Measurements from ENCODE around the gene NUDT15. TPM values are rescaled to one million over a fixed set of nuclear protein-coding genes. Genes with fewer than 3 reads are reported as not detected.
A peak's percentile ranks its signal among the peaks of the same experiment; 100 is the strongest.

The NUDT15 gene
- 10 to 100 TPM in 1 of 5 donors, 1 to 10 TPM in 4; 4.9 to 10.4 (median 5.6) TPM for total RNA-seq
- 7.4 TPM for total RNA-seq (2013)
- total RNA-seq = 7.1 to 47.2 (median 18.9) reads per million in 29 experiments

- WGBS (ENCODE audit: insufficient coverage) = under 1% methylated on average over 72 of the region's 82 CpGs
- peak; percentile 90 to 96 (median 94) for ATAC-seq (replicated peaks in 1 of 4)
- Histone ChIP-seq H3K4me3 (ENCODE audit: control insufficient read depth in 1 of 2, extremely low read depth in 1 of 2, low read length in 1 of 2) (peak within 1 kb of the TSS; percentile 59 to 90), H3K4me1 (ENCODE audit: control insufficient read depth in 1 of 2, extremely low read depth in 1 of 2, insufficient read depth in 2 of 2, low read length in 2 of 2) (peaks cover 8 to 14% of the 10 kb centered on the region in 2 experiments), H3K27me3 (replicated peaks in 1 of 2; ENCODE audit: control insufficient read depth in 2 of 2, extremely low read depth in 1 of 2, insufficient read depth in 2 of 2, low read length in 1 of 2) (no peaks in the 10 kb centered on the region), H3K9me3 (no peaks in the 10 kb centered on the region), H3K27ac (ENCODE audit: low read length) (peak within 1 kb of the TSS; percentile 98), H3K36me3 (ENCODE audit: control insufficient read depth in 2 of 2, extremely low read depth in 1 of 2, insufficient read depth in 1 of 2, low read length in 1 of 2) (peaks cover 0 to 14% of the 10 kb centered on the region in 2 donors)
- H3K27me3 Mint-ChIP-seq = no peaks in the 10 kb centered on the region
- H3K4me3 Mint-ChIP-seq = peak within 1 kb of the TSS; percentile 87 to 94 (median 91)
- no peaks in the 10 kb centered on the region for H3K9me3 Mint-ChIP-seq
- CTCF ChIA-PET = interaction anchor here (0.6 to 4.9 kb wide), 17 partner anchors 9 to 1471 kb away, joined by 3 to 29 read pairs (median 3); partner anchors contain the start of genes MED4 (in 2 of the 2), CAB39L (in 1 of the 2), SETDB2 (in 1 of the 2) and SUCLA2 (in 1 of the 2)
- peak within 1 kb of the TSS; percentile 94 to 99 for H3K27ac Mint-ChIP-seq
- peak; percentile 90 to 100 (median 96) for DNase-seq
- H3K36me3 Mint-ChIP-seq = peaks cover 20% of the 10 kb centered on the region
- POLR2A ChIA-PET = interaction anchor here (0.5 to 1.2 kb wide), 6 partner anchors 9 to 1221 kb away, joined by 3 to 14 read pairs (median 4); partner anchors contain the start of gene MED4 (in 1 of the 2)
- peaks cover 28 to 37% (median 34%) of the 10 kb centered on the region in 3 donors for H3K4me1 Mint-ChIP-seq
These were observed at the start of gene NUDT15 for GRCh38 chr13:48037346-48038173. NUDT15 (plus strand) TSS chr13:48037726; CDS start chr13:48037747, 21 bp downstream.

- Histone ChIP-seq H3K27me3 (replicated peaks in 1 of 2; ENCODE audit: control insufficient read depth in 2 of 2, extremely low read depth in 1 of 2, insufficient read depth in 2 of 2, low read length in 1 of 2) (no peaks in the 10 kb centered on the region), H3K4me3 (ENCODE audit: control insufficient read depth in 1 of 2, extremely low read depth in 1 of 2, low read length in 1 of 2) (no peak overlapping the region), H3K4me1 (ENCODE audit: control insufficient read depth in 1 of 2, extremely low read depth in 1 of 2, insufficient read depth in 2 of 2, low read length in 2 of 2) (no peaks in the 10 kb centered on the region), H3K36me3 (ENCODE audit: control insufficient read depth in 2 of 2, extremely low read depth in 1 of 2, insufficient read depth in 1 of 2, low read length in 1 of 2) (peaks cover 0 to 45% of the 10 kb centered on the region in 2 donors), H3K9me3 (no peaks in the 10 kb centered on the region), H3K27ac (ENCODE audit: low read length) (no peak overlapping the region)
- WGBS (ENCODE audit: insufficient coverage) = no CpG with 5 or more reads among the region's 1 CpG
- Mint-ChIP-seq H3K27me3 (no peaks in the 10 kb centered on the region), H3K9me3 (no peaks in the 10 kb centered on the region), H3K4me1 (peaks cover 7 to 17% (median 9%) of the 10 kb centered on the region in 3 donors), H3K36me3 (peaks cover 55% of the 10 kb centered on the region), H3K27ac (no peak overlapping the region), H3K4me3 (no peak overlapping the region)
- ATAC-seq (replicated peaks in 1 of 4) (no peak), DNase-seq (no peak)
- ChIA-PET CTCF (no interaction called here), POLR2A (interaction anchor here in 1 of 2 donors (0.7 kb wide), 1 partner anchor 56 kb away, joined by 3 read pairs; no protein-coding TSS in a partner anchor)
These were observed 47.1 kb upstream of the NUDT15 start for GRCh38 chr13:47990427-47990826.

GRCh38 chr13:47990920-47991466 lies 46.5 kb upstream of the NUDT15 start:
- Histone ChIP-seq H3K9me3 (no peaks in the 10 kb centered on the region), H3K4me1 (ENCODE audit: control insufficient read depth in 1 of 2, extremely low read depth in 1 of 2, insufficient read depth in 2 of 2, low read length in 2 of 2) (no peaks in the 10 kb centered on the region), H3K27ac (ENCODE audit: low read length) (no peak overlapping the region), H3K27me3 (replicated peaks in 1 of 2; ENCODE audit: control insufficient read depth in 2 of 2, extremely low read depth in 1 of 2, insufficient read depth in 2 of 2, low read length in 1 of 2) (no peaks in the 10 kb centered on the region), H3K36me3 (ENCODE audit: control insufficient read depth in 2 of 2, extremely low read depth in 1 of 2, insufficient read depth in 1 of 2, low read length in 1 of 2) (peaks cover 0 to 45% of the 10 kb centered on the region in 2 donors), H3K4me3 (ENCODE audit: control insufficient read depth in 1 of 2, extremely low read depth in 1 of 2, low read length in 1 of 2) (no peak overlapping the region)
- Mint-ChIP-seq H3K36me3 (peaks cover 50% of the 10 kb centered on the region), H3K9me3 (no peaks in the 10 kb centered on the region), H3K4me1 (peaks cover 7 to 17% (median 9%) of the 10 kb centered on the region in 3 donors), H3K27me3 (no peaks in the 10 kb centered on the region), H3K4me3 (no peak overlapping the region), H3K27ac (no peak overlapping the region)
- no peak for DNase-seq
- ChIA-PET POLR2A (interaction anchor here in 1 of 2 donors (0.7 kb wide), 1 partner anchor 56 kb away, joined by 3 read pairs; no protein-coding TSS in a partner anchor), CTCF (no interaction called here)
- no peak for ATAC-seq (replicated peaks in 1 of 4)
- 100% methylated on average over 2 of the region's 2 CpGs for WGBS (ENCODE audit: insufficient coverage)

- POLR2A ChIA-PET = interaction anchor here in 1 of 2 donors (0.7 kb wide), 1 partner anchor 46 kb away, joined by 14 read pairs; no protein-coding TSS in a partner anchor
- no peaks in the 10 kb centered on the region for H3K9me3 Mint-ChIP-seq
These were observed 45.7 kb upstream of the NUDT15 start for GRCh38 chr13:47991859-47992258.

DNA sequence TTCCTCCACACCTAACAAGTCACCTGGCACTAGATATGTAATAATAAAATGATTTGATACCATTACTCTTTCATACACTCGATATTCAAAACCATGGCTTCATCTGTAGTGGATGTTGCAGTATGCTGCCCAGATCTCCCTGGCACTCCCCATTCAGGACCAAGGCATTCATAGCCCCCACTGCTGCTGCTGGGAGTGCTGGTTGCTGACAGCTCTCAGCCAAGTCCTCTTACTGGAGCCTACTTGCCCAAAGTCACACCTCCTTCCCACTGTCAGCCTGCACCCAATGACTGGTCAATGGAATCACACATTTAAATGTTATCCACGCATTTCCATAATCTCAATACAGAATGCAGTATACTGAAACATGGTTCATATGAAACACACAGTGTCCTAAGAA lies 40.1 kb upstream of the NUDT15 start:
- POLR2A ChIA-PET = no interaction called here
- Histone ChIP-seq H3K4me1 (ENCODE audit: control insufficient read depth in 1 of 2, extremely low read depth in 1 of 2, insufficient read depth in 2 of 2, low read length in 2 of 2) (peaks cover 13 to 15% of the 10 kb centered on the region in 2 experiments), H3K36me3 (ENCODE audit: control insufficient read depth in 2 of 2, extremely low read depth in 1 of 2, insufficient read depth in 1 of 2, low read length in 1 of 2) (peaks cover 0 to 11% of the 10 kb centered on the region in 2 donors), H3K27ac (ENCODE audit: low read length) (no peak overlapping the region), H3K4me3 (ENCODE audit: control insufficient read depth in 1 of 2, extremely low read depth in 1 of 2, low read length in 1 of 2) (no peak overlapping the region), H3K27me3 (replicated peaks in 1 of 2; ENCODE audit: control insufficient read depth in 2 of 2, extremely low read depth in 1 of 2, insufficient read depth in 2 of 2, low read length in 1 of 2) (no peaks in the 10 kb centered on the region), H3K9me3 (no peaks in the 10 kb centered on the region)
- no peak overlapping the region for H3K4me3 Mint-ChIP-seq
- DNase-seq (no peak), ATAC-seq (replicated peaks in 1 of 4) (no peak)
- CTCF ChIA-PET = interaction anchor here (0.6 to 1.2 kb wide), 2 partner anchors 16 to 40 kb away, joined by 3 to 4 read pairs; partner anchors contain the start of gene NUDT15 (in 1 of the 2)
- no peaks in the 10 kb centered on the region for H3K9me3 Mint-ChIP-seq
- peaks cover 41 to 54% (median 54%) of the 10 kb centered on the region in 3 donors for H3K4me1 Mint-ChIP-seq
- H3K27ac Mint-ChIP-seq = no peak overlapping the region
- WGBS (ENCODE audit: insufficient coverage) = 88% methylated on average over 1 of the region's 2 CpGs
- H3K27me3 Mint-ChIP-seq = no peaks in the 10 kb centered on the region
- H3K36me3 Mint-ChIP-seq = peaks cover 18% of the 10 kb centered on the region

More at GRCh38 chr13:47991859-47992258, 45.7 kb upstream of the NUDT15 start:
- no peaks in the 10 kb centered on the region for H3K9me3 ChIP-seq
- H3K4me1 ChIP-seq (ENCODE audit: control insufficient read depth in 1 of 2, extremely low read depth in 1 of 2, insufficient read depth in 2 of 2, low read length in 2 of 2) = no peaks in the 10 kb centered on the region
- H3K27ac Mint-ChIP-seq = no peak overlapping the region
- H3K27me3 ChIP-seq (replicated peaks in 1 of 2; ENCODE audit: control insufficient read depth in 2 of 2, extremely low read depth in 1 of 2, insufficient read depth in 2 of 2, low read length in 1 of 2) = no peaks in the 10 kb centered on the region
- peaks cover 46% of the 10 kb centered on the region for H3K36me3 Mint-ChIP-seq
- no peak overlapping the region for H3K27ac ChIP-seq (ENCODE audit: low read length)
- H3K4me1 Mint-ChIP-seq = peaks cover 7 to 20% (median 9%) of the 10 kb centered on the region in 3 donors
- no peaks in the 10 kb centered on the region for H3K27me3 Mint-ChIP-seq
- H3K4me3 ChIP-seq (ENCODE audit: control insufficient read depth in 1 of 2, extremely low read depth in 1 of 2, low read length in 1 of 2) = no peak overlapping the region
- DNase-seq (no peak), ATAC-seq (replicated peaks in 1 of 4) (no peak)
- H3K36me3 ChIP-seq (ENCODE audit: control insufficient read depth in 2 of 2, extremely low read depth in 1 of 2, insufficient read depth in 1 of 2, low read length in 1 of 2) = peaks cover 0 to 45% of the 10 kb centered on the region in 2 donors
- CTCF ChIA-PET = interaction anchor here in 1 of 2 donors (0.7 kb wide), 1 partner anchor 256 kb away, joined by 13 read pairs; no protein-coding TSS in a partner anchor
- H3K4me3 Mint-ChIP-seq = no peak overlapping the region
- 100% methylated on average over 1 of the region's 4 CpGs for WGBS (ENCODE audit: insufficient coverage)

DNA sequence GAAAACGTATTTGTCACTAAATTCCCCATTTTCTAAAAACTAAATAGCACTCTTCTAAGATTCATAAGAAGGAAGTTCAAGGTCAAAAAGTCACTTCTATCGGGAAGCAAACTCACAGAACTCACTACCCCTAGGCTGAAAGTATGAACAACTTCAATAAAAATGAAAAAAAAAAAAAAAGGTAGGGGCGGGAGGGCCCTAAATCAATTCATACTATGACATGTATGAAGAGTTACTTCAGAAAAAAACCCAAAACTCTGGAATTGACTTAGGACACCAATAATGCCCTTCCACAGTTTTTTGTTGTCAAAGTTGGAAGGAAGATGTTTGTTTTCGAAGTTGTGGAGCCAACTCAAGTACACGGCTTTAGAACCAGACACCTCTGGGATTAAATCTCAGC lies 37.6 kb upstream of the NUDT15 start:
- Mint-ChIP-seq H3K4me1 (peaks cover 41 to 49% (median 47%) of the 10 kb centered on the region in 3 donors), H3K4me3 (peak overlapping the region; percentile 92 to 95 (median 94)), H3K27ac (no peak overlapping the region), H3K9me3 (no peaks in the 10 kb centered on the region), H3K27me3 (no peaks in the 10 kb centered on the region), H3K36me3 (peaks cover 7% of the 10 kb centered on the region)
- Histone ChIP-seq H3K27ac (ENCODE audit: low read length) (no peak overlapping the region), H3K4me1 (ENCODE audit: control insufficient read depth in 1 of 2, extremely low read depth in 1 of 2, insufficient read depth in 2 of 2, low read length in 2 of 2) (peaks cover 13 to 15% of the 10 kb centered on the region in 2 experiments), H3K36me3 (ENCODE audit: control insufficient read depth in 2 of 2, extremely low read depth in 1 of 2, insufficient read depth in 1 of 2, low read length in 1 of 2) (peaks cover 0 to 3% of the 10 kb centered on the region in 2 donors), H3K9me3 (no peaks in the 10 kb centered on the region), H3K27me3 (replicated peaks in 1 of 2; ENCODE audit: control insufficient read depth in 2 of 2, extremely low read depth in 1 of 2, insufficient read depth in 2 of 2, low read length in 1 of 2) (no peaks in the 10 kb centered on the region), H3K4me3 (ENCODE audit: control insufficient read depth in 1 of 2, extremely low read depth in 1 of 2, low read length in 1 of 2) (peak overlapping the region in 1 of 2 donors; percentile 99)
- POLR2A ChIA-PET = interaction anchor here in 1 of 2 donors (0.6 kb wide), 1 partner anchor 1938 kb away, joined by 6 read pairs; no protein-coding TSS in a partner anchor
- CTCF ChIA-PET = interaction anchor here in 1 of 2 donors (0.5 to 3.5 kb wide), 2 partner anchors 36 to 38 kb away, joined by 3 to 14 read pairs; partner anchors contain the start of gene NUDT15
- ATAC-seq (replicated peaks in 1 of 4) (no peak), DNase-seq (no peak)
- WGBS (ENCODE audit: insufficient coverage) = no CpG with 5 or more reads among the region's 5 CpGs

All from T-cell (primary cell).